K562 (cell line): Measurements from ENCODE around the gene KCNAB1. TPM values are rescaled to one million over a fixed set of nuclear protein-coding genes. Genes with fewer than 3 reads are reported as not detected.

Source experiments
- GATAD2B ChIP-seq: fragments of 450-650 bp; IDR thresholded peaks from 2 replicates; pipeline ENCODE4 v1.6.1; 2017; ENCODE audit warnings: mild to moderate bottlenecking, borderline replicate concordance
- KDM4B ChIP-seq, 2 experiments: fragments of 450-650 bp in 1 of 2; sonication (generic) in 1 of 2; IDR thresholded peaks; 2 replicates each; pipeline ENCODE4 v1.6.1; 2016 to 2017; ENCODE audit warnings: borderline replicate concordance in 2 of 2, antibody characterized with exemption in 1 of 2, low read depth in 1 of 2, mild to moderate bottlenecking in 1 of 2
- MYBL2 ChIP-seq, 2 experiments: fragments of 450-650 bp in 1 of 2; sonication (generic) in 1 of 2; formaldehyde crosslinking in 1 of 2; IDR thresholded peaks; 2 replicates each; pipeline versions ENCODE4 v1.6.1 to v1.8.1; 2017 to 2022; ENCODE audit warnings: borderline replicate concordance in 1 of 2, inconsistent platforms in 1 of 2, low read depth in 1 of 2, mild to moderate bottlenecking in 1 of 2, missing genetic modification reagents in 1 of 2, moderate library complexity in 1 of 2
- NFE2 ChIP-seq: IDR thresholded peaks from 2 replicates; pipeline ENCODE4 v1.6.1; 2014; ENCODE audit warnings: antibody characterized with exemption, low read depth
- NFIX ChIP-seq: fragments of 250-450 bp; sonication (Bioruptor Pico); IDR thresholded peaks from 2 replicates; pipeline ENCODE4 v1.4.0; 2020; ENCODE audit warnings: low read depth, mild to moderate bottlenecking, moderate library complexity
- PHF20 ChIP-seq: fragments of 450-650 bp; IDR thresholded peaks from 2 replicates; pipeline ENCODE4 v1.6.1; 2018; ENCODE audit not compliant: partially characterized antibody
- PTBP1 ChIP-seq: fragments of 200-400 bp; formaldehyde crosslinking; IDR thresholded peaks from 2 replicates; pipeline ENCODE4 v1.6.1; 2017; ENCODE audit warnings: low read depth, low read length
- PURB ChIP-seq: sonication (generic); formaldehyde crosslinking; IDR thresholded peaks from 2 replicates; pipeline ENCODE4 v1.9.0; 2021; ENCODE audit warnings: low read depth, mild to moderate bottlenecking, missing genetic modification reagents
- RBM14 ChIP-seq: fragments of 200-400 bp; formaldehyde crosslinking; IDR thresholded peaks from 2 replicates; pipeline ENCODE4 v1.6.1; 2018; ENCODE audit warnings: low read depth, mild to moderate bottlenecking, low read length, moderate library complexity, borderline replicate concordance; ENCODE audit not compliant: insufficient read depth
- RFX7 ChIP-seq: fragments of 250-450 bp; sonication (Bioruptor Pico); IDR thresholded peaks from 2 replicates; pipeline ENCODE4 v1.5.1; 2021; ENCODE audit warnings: mild to moderate bottlenecking
- SRSF9 ChIP-seq: fragments of 200-400 bp; formaldehyde crosslinking; IDR thresholded peaks from 2 replicates; pipeline ENCODE4 v1.6.1; 2017; ENCODE audit warnings: low read depth, low read length, borderline replicate concordance
- STAT5A ChIP-seq: IDR thresholded peaks from 2 replicates; pipeline ENCODE4 v1.6.1; 2012; ENCODE audit warnings: low read length, inconsistent platforms, borderline replicate concordance
- TAL1 ChIP-seq: fragments of 450-650 bp; IDR thresholded peaks from 2 replicates; pipeline ENCODE4 v1.6.1; 2016; ENCODE audit warnings: mild to moderate bottlenecking
- ZNF589 ChIP-seq: fragments of 200-800 bp; sonication (Bioruptor generic); IDR thresholded peaks from 2 replicates; pipeline ENCODE4 v1.6.1; 2016; ENCODE audit warnings: low read depth, missing genetic modification characterization, missing compliant biosample characterization
- polyA plus RNA-seq, 8 experiments: library from polyadenylated mRNA; depleted of rRNA in 4 of 8; stranded (reverse) in 5 of 8; unstranded in 3 of 8; fragments of >200 nt; fragmentation: Nextera tagmentation in 2 of 8; fragmentation: Illumina TruSeq in 1 of 8; extraction: Ambion mirVana in 2 of 8; extraction: Trizol in 1 of 8; gene quantifications; 2 replicates each; pipeline versions ENCODE4 v1.2.1 to v1.2.3, GENCODE V29; 2011 to 2014; ENCODE audit warnings: inconsistent platforms in 1 of 8, missing spikeins in 1 of 8
- total RNA-seq, 7 experiments: library from RNA; depleted of rRNA in 6 of 7; stranded (reverse); fragments of >200 nt in 6 of 7; fragmentation: Illumina TruSeq in 2 of 7; extraction: Trizol in 2 of 7; gene quantifications; 2 replicates each; pipeline versions ENCODE4 v1.2.1 to v1.2.3, GENCODE V29; 2011 to 2021; ENCODE audit warnings: low replicate concordance in 1 of 7
- TF ChIP-seq, protein P1 (sequence below), 2 experiments: IDR thresholded peaks in 1 of 2; conservative IDR thresholded peaks in 1 of 2; 2 replicates each; pipeline ENCODE4 v1.6.1; 2016; ENCODE audit warnings: low read depth in 2 of 2, mild to moderate bottlenecking in 1 of 2, missing compliant biosample characterization in 1 of 2, missing genetic modification characterization in 1 of 2, moderate library complexity in 1 of 2
- TF ChIP-seq, protein P2 (sequence below), 2 experiments: fragments of 450-650 bp; IDR thresholded peaks; 2 replicates each; pipeline ENCODE4 v1.6.1; 2016; ENCODE audit warnings: mild to moderate bottlenecking in 2 of 2, borderline replicate concordance in 1 of 2, low read depth in 1 of 2, moderate library complexity in 1 of 2

Gene KCNAB1
- total and polyA plus RNA-seq, 9 of the 15 experiments (the other 6 are each of a cell fraction or from before 2014, with no cell fraction given) = 0.14 to 1.2 (median 0.51) TPM

- TF ChIP-seq PTBP1 (no peak), NFE2 (peak; percentile 87), PHF20 (no peak), RFX7 (CRISPR knock-in tag) (no peak), GATAD2B (no peak), MYBL2 (IDR thresholded peaks at IDR 0.05; ENCODE audit: low read depth) (no peak), MYBL2 (CRISPR knock-in tag; IDR thresholded peaks at IDR 0.05; ENCODE audit: borderline replicate concordance) (no peak), STAT5A (peak; percentile 43; the same call in 1 of the 2 replicates), PURB (no peak), ZNF589 (CRISPR knock-in tag) (no peak), KDM4B (IDR thresholded peaks at IDR 0.05; ENCODE audit: borderline replicate concordance in 2 of 2, low read depth in 1 of 2) (no peak), SRSF9 (no peak), RBM14 (no peak), TAL1 (peak; percentile 56), NFIX (CRISPR knock-in tag) (no peak)
- TF ChIP-seq, protein P1, sequence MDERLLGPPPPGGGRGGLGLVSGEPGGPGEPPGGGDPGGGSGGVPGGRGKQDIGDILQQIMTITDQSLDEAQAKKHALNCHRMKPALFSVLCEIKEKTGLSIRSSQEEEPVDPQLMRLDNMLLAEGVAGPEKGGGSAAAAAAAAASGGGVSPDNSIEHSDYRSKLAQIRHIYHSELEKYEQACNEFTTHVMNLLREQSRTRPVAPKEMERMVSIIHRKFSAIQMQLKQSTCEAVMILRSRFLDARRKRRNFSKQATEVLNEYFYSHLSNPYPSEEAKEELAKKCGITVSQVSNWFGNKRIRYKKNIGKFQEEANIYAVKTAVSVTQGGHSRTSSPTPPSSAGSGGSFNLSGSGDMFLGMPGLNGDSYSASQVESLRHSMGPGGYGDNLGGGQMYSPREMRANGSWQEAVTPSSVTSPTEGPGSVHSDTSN (CRISPR knock-in tag; IDR thresholded peaks at IDR 0.05; ENCODE audit: low read depth) = no peak
- TF ChIP-seq, protein P1 (tag; conservative IDR thresholded peaks at IDR 0.05; ENCODE audit: low read depth) = peak; percentile 46; the same call in 1 of the 2 replicates
- TF ChIP-seq, protein P2, sequence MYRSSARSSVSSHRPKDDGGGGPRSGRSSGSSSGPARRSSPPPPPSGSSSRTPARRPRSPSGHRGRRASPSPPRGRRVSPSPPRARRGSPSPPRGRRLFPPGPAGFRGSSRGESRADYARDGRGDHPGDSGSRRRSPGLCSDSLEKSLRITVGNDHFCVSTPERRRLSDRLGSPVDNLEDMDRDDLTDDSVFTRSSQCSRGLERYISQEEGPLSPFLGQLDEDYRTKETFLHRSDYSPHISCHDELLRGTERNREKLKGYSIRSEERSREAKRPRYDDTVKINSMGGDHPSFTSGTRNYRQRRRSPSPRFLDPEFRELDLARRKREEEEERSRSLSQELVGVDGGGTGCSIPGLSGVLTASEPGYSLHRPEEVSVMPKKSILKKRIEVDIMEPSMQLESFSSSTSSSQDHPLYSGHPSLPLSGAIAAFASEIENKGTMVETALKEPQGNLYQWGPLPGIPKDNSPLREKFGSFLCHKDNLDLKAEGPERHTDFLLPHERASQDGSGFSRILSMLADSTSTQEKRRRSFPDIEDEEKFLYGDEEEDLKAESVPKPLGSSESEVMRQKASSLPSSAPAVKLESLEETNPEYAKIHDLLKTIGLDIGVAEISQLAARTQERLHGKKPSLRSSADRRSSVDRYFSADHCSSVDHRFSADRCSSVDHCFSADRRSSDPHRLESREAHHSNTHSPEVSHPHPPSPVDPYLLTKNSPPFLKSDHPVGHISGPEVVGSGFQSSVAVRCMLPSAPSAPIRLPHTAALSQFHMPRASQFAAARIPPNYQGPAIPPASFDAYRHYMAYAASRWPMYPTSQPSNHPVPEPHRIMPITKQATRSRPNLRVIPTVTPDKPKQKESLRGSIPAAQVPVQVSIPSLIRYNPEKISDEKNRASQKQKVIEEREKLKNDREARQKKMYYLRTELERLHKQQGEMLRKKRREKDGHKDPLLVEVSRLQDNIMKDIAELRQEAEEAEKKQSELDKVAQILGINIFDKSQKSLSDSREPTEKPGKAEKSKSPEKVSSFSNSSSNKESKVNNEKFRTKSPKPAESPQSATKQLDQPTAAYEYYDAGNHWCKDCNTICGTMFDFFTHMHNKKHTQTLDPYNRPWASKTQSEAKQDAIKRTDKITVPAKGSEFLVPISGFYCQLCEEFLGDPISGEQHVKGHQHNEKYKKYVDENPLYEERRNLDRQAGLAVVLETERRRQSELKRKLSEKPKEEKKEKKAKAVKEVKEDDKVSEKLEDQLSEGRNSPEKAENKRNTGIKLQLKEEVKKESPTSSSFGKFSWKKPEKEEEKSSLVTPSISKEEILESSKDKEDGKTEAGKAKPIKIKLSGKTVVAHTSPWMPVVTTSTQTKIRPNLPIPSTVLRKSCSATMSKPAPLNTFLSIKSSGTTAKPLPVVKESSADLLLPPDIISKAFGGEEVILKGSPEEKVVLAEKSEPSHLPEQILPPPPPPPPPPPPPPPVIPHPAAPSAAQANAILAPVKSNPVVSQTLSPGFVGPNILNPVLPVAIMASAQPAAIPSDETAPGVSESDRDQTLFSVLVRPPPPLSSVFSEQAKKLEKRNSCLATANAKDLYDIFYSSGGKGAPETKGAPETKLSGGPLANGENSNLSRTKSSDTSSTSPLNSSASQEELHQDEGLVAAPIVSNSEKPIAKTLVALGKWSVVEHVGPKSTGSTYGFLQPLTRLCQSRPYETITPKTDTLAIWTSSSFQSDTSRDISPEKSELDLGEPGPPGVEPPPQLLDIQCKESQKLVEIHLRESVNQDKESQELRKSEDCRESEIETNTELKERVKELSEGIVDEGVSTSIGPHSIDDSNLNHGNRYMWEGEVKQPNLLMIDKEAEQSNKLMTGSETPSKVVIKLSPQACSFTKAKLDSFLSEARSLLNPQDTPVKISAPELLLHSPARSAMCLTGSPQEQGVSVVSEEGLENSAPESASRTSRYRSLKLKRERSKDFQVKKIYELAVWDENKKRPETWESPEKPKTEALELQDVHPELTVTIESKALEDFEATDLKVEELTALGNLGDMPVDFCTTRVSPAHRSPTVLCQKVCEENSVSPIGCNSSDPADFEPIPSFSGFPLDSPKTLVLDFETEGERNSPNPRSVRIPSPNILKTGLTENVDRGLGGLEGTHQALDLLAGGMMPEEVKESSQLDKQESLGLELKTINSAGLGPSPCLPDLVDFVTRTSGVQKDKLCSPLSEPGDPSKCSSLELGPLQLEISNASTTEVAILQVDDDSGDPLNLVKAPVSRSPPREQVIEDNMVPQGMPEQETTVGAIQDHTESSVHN (IDR thresholded peaks at IDR 0.05; ENCODE audit: borderline replicate concordance in 1 of 2, low read depth in 1 of 2) = peak in 1 of 2 experiments; percentile 48; a peak in 1 of 4 replicates
Measured at GRCh38 chr3:156483426-156483825, 363.0 kb downstream of the KCNAB1 start (continued).
